ENCODE results near the gene EFTUD2.

- TF ChIP-seq NFATC3 (CRISPR knock-in tag; IDR thresholded peaks at IDR 0.05): no peak
- no peak for TF ChIP-seq MTA3 (CRISPR knock-in tag; IDR thresholded peaks at IDR 0.05)
- TF ChIP-seq POLR2AphosphoS2 (IDR thresholded peaks at IDR 0.05; ENCODE audit: low read depth, low read length): no peak
- TF ChIP-seq EZH2 (conservative IDR thresholded peaks at IDR 0.05; ENCODE audit: low read depth, low read length): no peak
- 0 out of 2 replicates have a peak, but pooled peaks have one; percentile 5 for TF ChIP-seq CTCF (CRISPR knock-in tag; IDR thresholded peaks at IDR 0.05)
- TF ChIP-seq POLR2A (IDR thresholded peaks at IDR 0.05; ENCODE audit: insufficient read depth in 1 of 2, low read depth in 2 of 2, low read length in 2 of 2): no peak
- no peak for TF ChIP-seq RARG (CRISPR knock-in tag; IDR thresholded peaks at IDR 0.05; ENCODE audit: low read depth)
- TF ChIP-seq KLF6 (CRISPR knock-in tag; IDR thresholded peaks at IDR 0.05): no peak
- TF ChIP-seq TERF1 (CRISPR knock-in tag; IDR thresholded peaks at IDR 0.05): no peak
Observed at GRCh38 chr17:44862278-44862914, 36.8 kb downstream of the EFTUD2 start.
